Lung (tissue), 12 donors: ENCODE results near the gene UBAP2. TPM values are rescaled to one million over a fixed set of nuclear protein-coding genes. Genes with fewer than 3 reads are reported as not detected.

ENCODE experiments used
- ATAC-seq: fragments of 200-7000 bp; cut with Tn5 transposase; one replicate; pipeline ENCODE4 v1.9.1; 2020; ENCODE audit warnings: moderate number of reproducible peaks; ENCODE audit not compliant: insufficient read depth, low FRiP score
- DNase-seq, 3 donors: peaks; one replicate each; pipeline ENCODE4 v3.0.0-alpha.2; 2013 to 2017
- H3K27ac ChIP-seq, 2 donors: one replicate each; pipeline ENCODE4 v1.5.1; 2013; ENCODE audit warnings: mild to moderate bottlenecking in 2 of 2, moderate library complexity in 2 of 2, control low read depth in 1 of 2, inconsistent platforms in 1 of 2, low read depth in 1 of 2, low read length in 1 of 2
- H3K27me3 ChIP-seq, 3 donors: one replicate each; pipeline ENCODE4 v1.5.1; 2013; ENCODE audit warnings: low read length in 2 of 3; ENCODE audit not compliant: control insufficient read depth in 3 of 3, insufficient read depth in 3 of 3
- H3K36me3 ChIP-seq, 4 donors: one replicate each; pipeline ENCODE4 v1.5.1; 2013; ENCODE audit warnings: low read length in 4 of 4, mild to moderate bottlenecking in 1 of 4, moderate library complexity in 1 of 4; ENCODE audit not compliant: control insufficient read depth in 4 of 4, insufficient read depth in 4 of 4
- H3K4me1 ChIP-seq, 5 donors: one replicate each; pipeline ENCODE4 v1.5.1; 2013; ENCODE audit warnings: low read length in 5 of 5, mild to moderate bottlenecking in 2 of 5, moderate library complexity in 1 of 5; ENCODE audit not compliant: control insufficient read depth in 5 of 5, insufficient read depth in 5 of 5
- H3K4me3 ChIP-seq: one replicate; pipeline ENCODE4 v1.5.1; 2013; ENCODE audit warnings: mild to moderate bottlenecking, control low read depth, moderate library complexity
- H3K9ac ChIP-seq, 2 donors: one replicate each; pipeline ENCODE4 v1.5.1; 2013; ENCODE audit warnings: low read length in 2 of 2, control low read depth in 1 of 2; ENCODE audit not compliant: insufficient read depth in 1 of 2
- H3K9me3 ChIP-seq, 4 donors: one replicate each; pipeline ENCODE4 v1.5.1; 2013; ENCODE audit warnings: low read length in 3 of 4, mild to moderate bottlenecking in 1 of 4, moderate library complexity in 1 of 4; ENCODE audit not compliant: control insufficient read depth in 4 of 4, insufficient read depth in 3 of 4
- CTCF ChIP-seq: IDR thresholded peaks from 2 replicates; pipeline ENCODE4 v1.5.1; 2012; ENCODE audit warnings: mild to moderate bottlenecking; ENCODE audit errors: control extremely low read depth, extremely low read depth
- WGBS, 2 donors: extraction: QIAGEN DNeasy Blood & Tissue Kit; methylation state at CpG; one replicate each; pipeline ENCODE4 v1.1.7; 2013; 5-methylcytosine and 5-hydroxymethylcytosine counted together
- polyA plus RNA-seq, 2 donors: library from polyadenylated mRNA; stranded (reverse); fragments of 200-250 nt; gene quantifications; one replicate each; pipeline ENCODE4 v1.2.1, GENCODE V29; 2013
- total RNA-seq, 2 donors: library from RNA; depleted of rRNA in 1 of 2; stranded (reverse); fragments of >200 nt in 1 of 2; gene quantifications; one replicate each; pipeline ENCODE4 v1.2.1, GENCODE V29; 2014 to 2021
- donor health status: control.
- donor health status: control.
- donor health status: Bipolar disorder and iron deficiency.
- donor health status: healthy.
- donor health status: DM: yes; HTN: yes; CAD: no.

Gene UBAP2
- total and polyA plus RNA-seq, 4 donors = 12.6 to 45.4 (median 21.3) TPM

DNA sequence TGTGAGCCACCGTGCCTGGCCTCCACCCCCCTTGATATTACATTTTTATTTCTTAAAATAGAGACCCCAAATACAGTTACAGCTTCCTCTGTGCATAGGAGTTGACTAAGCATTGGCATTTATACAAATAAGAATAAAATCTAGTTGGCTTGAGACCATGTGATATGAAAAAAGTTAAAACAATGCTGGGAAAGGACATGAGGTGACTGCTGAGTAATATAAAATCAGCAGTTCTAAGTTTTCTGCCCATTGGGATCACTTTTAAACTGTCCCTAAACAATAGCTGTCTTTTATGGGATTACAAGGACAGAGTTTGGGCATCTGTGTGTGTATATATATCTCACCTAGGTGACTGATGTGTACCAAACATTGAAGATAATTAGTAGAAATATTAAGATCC, 135.1 kb downstream of the UBAP2 start:
- TF ChIP-seq CTCF = no peak
- H3K27ac ChIP-seq = no peak overlapping the region
- no peak overlapping the region for H3K9ac ChIP-seq
- ATAC-seq (no peak), DNase-seq (no peak)
- H3K9me3 ChIP-seq = no peaks in the 10 kb centered on the region
- H3K4me3 ChIP-seq = no peak overlapping the region
- H3K4me1 ChIP-seq = peaks cover 0 to 9% (median 0%) of the 10 kb centered on the region in 5 donors
- 88 to 96% methylated on average over 1 of the region's 1 CpG for WGBS, 2 donors
- H3K36me3 ChIP-seq = peaks cover 12 to 27% (median 21%) of the 10 kb centered on the region in 4 donors
- no peaks in the 10 kb centered on the region for H3K27me3 ChIP-seq

GRCh38 chr9:33908749-33909148, 139.9 kb downstream of the UBAP2 start:
- Histone ChIP-seq H3K9ac (no peak overlapping the region), H3K36me3 (peaks cover 2 to 21% (median 7%) of the 10 kb centered on the region in 4 donors), H3K4me3 (no peak overlapping the region), H3K27ac (no peak overlapping the region), H3K4me1 (peaks cover 0 to 14% (median 0%) of the 10 kb centered on the region in 5 donors), H3K9me3 (no peaks in the 10 kb centered on the region), H3K27me3 (no peaks in the 10 kb centered on the region)
- no peak for TF ChIP-seq CTCF
- 95% methylated on average over 4 of the region's 4 CpGs for WGBS, 2 donors
- ATAC-seq (no peak), DNase-seq (no peak)

DNA sequence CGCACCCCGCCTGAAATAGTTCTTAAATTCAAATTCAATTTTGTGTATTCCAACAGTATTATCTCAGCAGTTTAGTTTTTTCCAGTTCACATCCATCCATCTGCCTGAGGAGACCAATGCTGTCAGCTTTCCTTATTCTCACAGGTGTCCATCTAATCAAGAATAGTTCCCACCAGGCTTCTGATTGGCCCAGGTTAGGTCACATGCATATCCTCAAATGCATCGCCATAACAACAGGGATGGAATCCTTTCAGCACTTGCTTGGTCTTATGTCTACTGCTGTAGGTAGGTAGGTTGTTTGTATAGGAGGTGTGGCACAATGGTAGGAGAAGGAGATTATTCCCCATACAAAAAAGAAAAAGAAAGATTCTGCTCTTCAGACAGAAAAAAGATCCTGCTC, 140.6 kb downstream of the UBAP2 start:
- Histone ChIP-seq H3K27ac (no peak overlapping the region), H3K4me3 (no peak overlapping the region), H3K27me3 (no peaks in the 10 kb centered on the region), H3K4me1 (peaks cover 0 to 14% (median 0%) of the 10 kb centered on the region in 5 donors), H3K9me3 (no peaks in the 10 kb centered on the region), H3K9ac (no peak overlapping the region), H3K36me3 (peaks cover 2 to 19% (median 4%) of the 10 kb centered on the region in 4 donors)
- TF ChIP-seq CTCF = no peak
- DNase-seq (no peak), ATAC-seq (no peak)
- 96 to 97% methylated on average over 3 of the region's 3 CpGs for WGBS, 2 donors

DNA sequence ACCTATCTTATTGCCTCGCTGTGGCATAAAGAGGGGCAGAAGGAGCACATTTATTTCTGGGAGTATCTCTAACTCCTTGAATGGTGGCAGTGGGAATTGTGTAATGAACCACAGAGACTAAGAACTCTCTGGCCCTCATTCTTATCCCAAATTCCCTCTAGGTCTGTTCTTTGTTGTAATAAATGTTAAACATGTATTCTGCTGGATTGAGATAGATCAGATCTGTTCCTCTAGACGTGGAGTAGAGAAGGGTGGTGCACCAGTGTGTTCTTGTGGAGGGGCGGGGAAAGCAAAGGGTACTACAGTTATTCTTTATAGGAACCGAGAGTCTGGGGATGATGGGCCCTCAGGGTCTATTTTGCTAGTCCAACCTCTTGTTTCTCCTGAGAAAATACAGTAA, 141.3 kb downstream of the UBAP2 start:
- Histone ChIP-seq H3K4me1 (peaks cover 0 to 14% (median 0%) of the 10 kb centered on the region in 5 donors), H3K4me3 (no peak overlapping the region), H3K9me3 (no peaks in the 10 kb centered on the region), H3K36me3 (peaks cover 0 to 16% (median 4%) of the 10 kb centered on the region in 4 donors), H3K27ac (no peak overlapping the region), H3K27me3 (no peaks in the 10 kb centered on the region), H3K9ac (no peak overlapping the region)
- ATAC-seq (no peak), DNase-seq (no peak)
- no peak for TF ChIP-seq CTCF
- WGBS, 2 donors = 76 to 90% methylated on average over 4 of the region's 4 CpGs
